NT2/D1 (cell line): ENCODE data around the gene JPH4.
"Not testable (repeated sequence)": the region's sequence is repeated elsewhere in the genome, so short reads cannot be mapped to it uniquely, and the experiment has no call there.

ENCODE experiments used
- DNase-seq: peaks from one replicate; pipeline ENCODE4 v3.0.0-alpha.2; 2011; ENCODE audit warnings: low read depth, low spot score
- H3K27me3 ChIP-seq: 2 replicates; pipeline ENCODE4 v1.6.0; 2011; ENCODE audit warnings: mild to moderate bottlenecking; ENCODE audit not compliant: insufficient read length, insufficient read depth
- H3K36me3 ChIP-seq: 2 replicates; pipeline ENCODE4 v1.6.1; 2011; ENCODE audit warnings: mild to moderate bottlenecking, low read length, mixed read lengths; ENCODE audit not compliant: insufficient read depth, insufficient read length
- H3K4me1 ChIP-seq: 2 replicates; pipeline ENCODE4 v1.5.1; 2011; ENCODE audit not compliant: insufficient read depth, insufficient read length
- H3K4me3 ChIP-seq: 2 replicates; pipeline ENCODE4 v1.5.1; 2011; ENCODE audit warnings: low read depth; ENCODE audit not compliant: insufficient read length
- H3K9ac ChIP-seq: 2 replicates; pipeline ENCODE4 v1.6.0; 2011; ENCODE audit warnings: low read depth; ENCODE audit not compliant: insufficient read length
- H3K9me3 ChIP-seq: 2 replicates; pipeline ENCODE4 v1.5.1; 2011; ENCODE audit warnings: mild to moderate bottlenecking, low read length; ENCODE audit not compliant: insufficient read depth
- SUZ12 ChIP-seq: IDR thresholded peaks from 2 replicates; pipeline ENCODE4 v1.6.1; 2011; ENCODE audit not compliant: insufficient read length, insufficient read depth; ENCODE audit errors: extremely low read depth
- YY1 ChIP-seq: IDR thresholded peaks from 2 replicates; pipeline ENCODE4 v1.6.1; 2011; ENCODE audit not compliant: insufficient read length, insufficient read depth
- ZNF274 ChIP-seq: IDR thresholded peaks from 2 replicates; pipeline ENCODE4 v1.6.1; 2011; ENCODE audit warnings: mild to moderate bottlenecking, low read depth, low read length

Gene JPH4

GRCh38 chr14:23613242-23614070 lies 34.9 kb upstream of the JPH4 start:
- H3K4me1 ChIP-seq = no peaks in the 10 kb centered on the region
- H3K9me3 ChIP-seq = peaks cover 8% of the 10 kb centered on the region; the same call in 1 of the 2 replicates
- H3K9ac ChIP-seq = no peak overlapping the region
- DNase-seq = no peak
- TF ChIP-seq ZNF274 (no peak), SUZ12 (no peak), YY1 (no peak)
- no peak overlapping the region for H3K4me3 ChIP-seq
- H3K27me3 ChIP-seq = peaks cover 3% of the 10 kb centered on the region
- H3K36me3 ChIP-seq = no peaks in the 10 kb centered on the region

- Histone ChIP-seq H3K9ac (no peak overlapping the region), H3K9me3 (peaks cover 8% of the 10 kb centered on the region; the same call in 1 of the 2 replicates), H3K4me1 (no peaks in the 10 kb centered on the region), H3K4me3 (no peak overlapping the region), H3K27me3 (no peaks in the 10 kb centered on the region), H3K36me3 (no peaks in the 10 kb centered on the region)
- TF ChIP-seq YY1 (no peak), ZNF274 (no peak)
- DNase-seq = no peak
Measured at GRCh38 chr14:23612802-23613201, 34.2 kb upstream of the JPH4 start.

- H3K4me3 ChIP-seq = no peak overlapping the region
- DNase-seq = no peak
- H3K4me1 ChIP-seq = no peaks in the 10 kb centered on the region
- H3K27me3 ChIP-seq = no peaks in the 10 kb centered on the region
- no peak overlapping the region for H3K9ac ChIP-seq
- no peaks in the 10 kb centered on the region for H3K36me3 ChIP-seq
- peaks cover 8% of the 10 kb centered on the region; the same call in 1 of the 2 replicates for H3K9me3 ChIP-seq
- TF ChIP-seq YY1 = no peak
- no peak for TF ChIP-seq ZNF274
- TF ChIP-seq SUZ12 = no peak
Measured at GRCh38 chr14:23612354-23612732, 33.8 kb upstream of the JPH4 start.

- no peaks in the 10 kb centered on the region for H3K27me3 ChIP-seq
- H3K36me3 ChIP-seq = no peaks in the 10 kb centered on the region
- no peak for DNase-seq
- no peak overlapping the region for H3K4me3 ChIP-seq
- H3K4me1 ChIP-seq = no peaks in the 10 kb centered on the region
- peaks cover 8% of the 10 kb centered on the region; the same call in 1 of the 2 replicates for H3K9me3 ChIP-seq
- no peak overlapping the region for H3K9ac ChIP-seq
- TF ChIP-seq YY1 (no peak), ZNF274 (no peak), SUZ12 (no peak)
Measured at GRCh38 chr14:23610815-23611289, 32.3 kb upstream of the JPH4 start.

- Histone ChIP-seq H3K27me3 (no peaks in the 10 kb centered on the region), H3K9me3 (peaks cover 8% of the 10 kb centered on the region; the same call in 1 of the 2 replicates), H3K4me3 (no peak overlapping the region), H3K36me3 (no peaks in the 10 kb centered on the region), H3K4me1 (no peaks in the 10 kb centered on the region), H3K9ac (no peak overlapping the region)
- no peak for DNase-seq
- TF ChIP-seq YY1 (no peak), ZNF274 (no peak), SUZ12 (no peak)
Measured at GRCh38 chr14:23610090-23610814, 31.7 kb upstream of the JPH4 start.

- not testable (repeated sequence) for H3K4me1 ChIP-seq, H3K9ac ChIP-seq, H3K36me3 ChIP-seq, DNase-seq, H3K4me3 ChIP-seq, H3K9me3 ChIP-seq, H3K27me3 ChIP-seq
Measured at GRCh38 chr14:23609411-23610089, 31.0 kb upstream of the JPH4 start.

GRCh38 chr14:23609001-23609400 lies 30.4 kb upstream of the JPH4 start:
- no peaks in the 10 kb centered on the region for H3K36me3 ChIP-seq
- H3K27me3 ChIP-seq = no peaks in the 10 kb centered on the region
- TF ChIP-seq ZNF274 (no peak), SUZ12 (no peak), YY1 (no peak)
- no peak overlapping the region for H3K4me3 ChIP-seq
- H3K4me1 ChIP-seq = no peaks in the 10 kb centered on the region
- no peak for DNase-seq
- H3K9me3 ChIP-seq = peaks cover 8% of the 10 kb centered on the region; the same call in 1 of the 2 replicates
- no peak overlapping the region for H3K9ac ChIP-seq
